Effector CD8-positive, alpha-beta T cell (primary cell): ENCODE measurements around the gene STAB2.

ENCODE experiments used
- DNase-seq: peaks from one replicate; lab custom pipeline; 2025; lab: John Stamatoyannopoulos, UW
- total RNA-seq, 4 experiments: gene quantifications; one replicate each; lab custom pipeline; 2026; lab: John Stamatoyannopoulos, UW

Gene STAB2, protein sequence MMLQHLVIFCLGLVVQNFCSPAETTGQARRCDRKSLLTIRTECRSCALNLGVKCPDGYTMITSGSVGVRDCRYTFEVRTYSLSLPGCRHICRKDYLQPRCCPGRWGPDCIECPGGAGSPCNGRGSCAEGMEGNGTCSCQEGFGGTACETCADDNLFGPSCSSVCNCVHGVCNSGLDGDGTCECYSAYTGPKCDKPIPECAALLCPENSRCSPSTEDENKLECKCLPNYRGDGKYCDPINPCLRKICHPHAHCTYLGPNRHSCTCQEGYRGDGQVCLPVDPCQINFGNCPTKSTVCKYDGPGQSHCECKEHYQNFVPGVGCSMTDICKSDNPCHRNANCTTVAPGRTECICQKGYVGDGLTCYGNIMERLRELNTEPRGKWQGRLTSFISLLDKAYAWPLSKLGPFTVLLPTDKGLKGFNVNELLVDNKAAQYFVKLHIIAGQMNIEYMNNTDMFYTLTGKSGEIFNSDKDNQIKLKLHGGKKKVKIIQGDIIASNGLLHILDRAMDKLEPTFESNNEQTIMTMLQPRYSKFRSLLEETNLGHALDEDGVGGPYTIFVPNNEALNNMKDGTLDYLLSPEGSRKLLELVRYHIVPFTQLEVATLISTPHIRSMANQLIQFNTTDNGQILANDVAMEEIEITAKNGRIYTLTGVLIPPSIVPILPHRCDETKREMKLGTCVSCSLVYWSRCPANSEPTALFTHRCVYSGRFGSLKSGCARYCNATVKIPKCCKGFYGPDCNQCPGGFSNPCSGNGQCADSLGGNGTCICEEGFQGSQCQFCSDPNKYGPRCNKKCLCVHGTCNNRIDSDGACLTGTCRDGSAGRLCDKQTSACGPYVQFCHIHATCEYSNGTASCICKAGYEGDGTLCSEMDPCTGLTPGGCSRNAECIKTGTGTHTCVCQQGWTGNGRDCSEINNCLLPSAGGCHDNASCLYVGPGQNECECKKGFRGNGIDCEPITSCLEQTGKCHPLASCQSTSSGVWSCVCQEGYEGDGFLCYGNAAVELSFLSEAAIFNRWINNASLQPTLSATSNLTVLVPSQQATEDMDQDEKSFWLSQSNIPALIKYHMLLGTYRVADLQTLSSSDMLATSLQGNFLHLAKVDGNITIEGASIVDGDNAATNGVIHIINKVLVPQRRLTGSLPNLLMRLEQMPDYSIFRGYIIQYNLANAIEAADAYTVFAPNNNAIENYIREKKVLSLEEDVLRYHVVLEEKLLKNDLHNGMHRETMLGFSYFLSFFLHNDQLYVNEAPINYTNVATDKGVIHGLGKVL (N-terminal part only)
- 0 to 0.80 (median 0) reads per million in 4 experiments for total RNA-seq

DNA sequence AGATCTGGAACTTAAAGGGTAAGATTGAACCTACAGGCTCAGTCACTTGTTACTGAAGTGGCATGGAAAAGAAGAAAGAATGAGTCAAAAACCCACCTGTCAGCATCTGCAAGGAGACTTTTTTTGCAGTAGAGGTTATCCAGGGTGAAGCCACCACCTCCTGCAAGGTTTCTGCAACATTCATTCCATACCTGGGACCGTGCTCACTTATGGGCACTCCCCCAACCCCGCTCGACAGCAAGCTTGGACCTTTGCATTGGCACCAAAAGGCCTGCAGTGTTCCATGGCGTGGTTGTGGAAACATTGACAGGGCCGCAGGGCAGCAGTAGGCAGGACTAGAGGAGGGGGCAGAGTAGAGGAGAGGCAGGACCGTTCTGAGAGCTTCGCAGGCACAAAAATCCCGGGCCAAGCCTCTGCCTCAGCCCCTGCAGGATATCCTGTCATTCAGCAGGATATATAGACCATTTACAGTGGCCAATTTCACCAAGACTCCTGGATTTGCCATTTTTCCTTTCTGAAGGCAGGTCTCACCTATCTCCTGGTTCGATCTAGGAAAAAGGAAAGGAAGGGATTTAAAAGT is at the start of gene STAB2:
Gene STAB2, plus strand, starts transcription at position 483 of the 580 bp plus-strand sequence. CDS start 204 bp downstream, outside the sequence.
- no peak for DNase-seq

DNA sequence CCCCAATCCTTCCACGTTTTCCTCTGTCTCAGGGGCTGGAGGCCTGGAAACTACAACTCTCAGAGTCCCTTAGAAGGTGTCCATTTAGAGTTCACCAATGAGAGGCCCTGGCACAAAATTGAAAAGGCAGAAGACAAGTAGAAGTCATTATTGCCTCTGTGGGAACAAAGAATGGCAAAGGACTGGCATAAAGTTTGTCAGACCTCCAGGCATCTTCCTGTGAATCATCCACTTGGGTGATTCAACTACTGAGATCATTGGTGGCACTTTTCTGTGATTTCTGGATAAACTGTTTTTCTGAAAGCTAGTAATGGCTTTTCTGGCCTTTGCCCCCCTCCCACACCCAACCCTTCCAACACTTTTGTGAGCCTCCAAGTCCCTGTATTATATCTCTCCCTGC is 48.7 kb upstream of the STAB2 start:
- DNase-seq, result no peak

DNA sequence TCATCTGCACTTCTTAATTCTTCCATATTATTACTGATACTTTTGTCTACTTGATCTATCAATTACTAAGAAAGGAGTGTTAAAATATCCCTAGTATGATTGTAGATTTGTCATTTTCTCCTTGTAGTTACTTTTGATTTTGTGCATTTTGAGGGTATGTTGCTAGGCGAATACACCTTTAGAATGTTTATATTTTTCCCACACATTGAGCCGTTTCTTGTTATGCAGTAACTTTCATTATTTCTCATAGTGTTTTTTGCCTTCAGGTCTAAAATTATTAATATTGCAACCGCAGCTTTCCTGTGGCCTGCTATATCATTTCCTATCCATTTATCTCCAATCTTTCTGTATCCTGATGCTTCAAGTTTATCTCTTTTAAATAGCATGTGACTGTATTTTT is 46.8 kb upstream of the STAB2 start:
- no peak for DNase-seq

DNA sequence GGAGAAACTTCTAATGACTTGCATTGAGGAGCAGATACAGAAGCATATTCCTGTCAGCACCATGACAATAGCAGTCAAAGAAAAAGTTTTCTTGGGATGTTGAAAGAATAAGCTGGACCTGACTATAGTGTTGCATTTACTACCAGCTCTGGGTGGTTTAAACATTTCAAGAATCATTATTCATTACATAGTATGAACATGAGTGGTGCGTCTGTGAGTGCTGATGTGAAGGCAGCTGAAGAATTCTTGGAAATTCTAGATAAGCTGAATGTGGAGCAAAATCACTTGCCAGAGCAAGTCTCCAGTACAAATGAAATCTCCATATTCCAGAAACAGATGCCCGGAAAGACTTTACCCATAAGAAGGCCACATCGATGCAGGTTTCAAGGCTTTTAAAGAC is 45.0 kb upstream of the STAB2 start:
- no peak for DNase-seq

DNA sequence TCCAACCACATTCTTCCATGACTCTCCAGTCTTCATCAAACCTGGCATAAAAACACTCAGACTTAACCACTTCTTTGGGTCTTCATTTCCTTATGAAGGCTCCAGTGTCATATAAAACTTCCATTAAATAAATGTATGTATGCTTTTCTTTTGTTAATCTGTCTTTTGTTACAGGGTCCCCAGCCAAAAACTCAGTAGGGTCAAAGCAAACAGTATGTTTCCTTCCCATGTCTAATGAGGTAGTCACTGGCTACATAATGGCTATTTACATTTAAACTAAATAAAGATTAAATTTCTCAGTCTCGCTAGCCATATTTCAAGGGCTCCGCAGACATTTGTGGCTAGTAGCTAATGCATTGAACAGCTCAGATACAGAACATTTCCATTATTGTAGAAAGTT is 40.1 kb upstream of the STAB2 start:
- DNase-seq, result no peak

DNA sequence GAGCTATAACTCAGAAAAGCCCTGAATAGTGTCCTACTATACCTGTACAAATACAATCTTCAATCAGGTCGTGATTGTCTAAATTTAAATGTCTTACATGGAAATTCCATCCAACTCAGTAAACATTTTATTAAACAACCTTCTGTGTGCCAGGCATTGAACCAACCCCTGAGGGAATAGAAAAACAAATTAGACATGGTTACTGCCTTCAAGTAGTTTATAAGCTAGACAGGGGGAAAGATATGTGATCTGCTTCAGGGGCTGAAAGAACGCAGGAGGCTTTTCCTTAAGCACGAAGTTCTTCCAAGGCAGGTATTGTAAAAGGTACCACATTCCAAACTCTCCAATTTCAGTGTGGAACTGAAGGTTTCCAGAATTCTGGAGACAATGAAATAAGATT is 39.7 kb upstream of the STAB2 start:
- DNase-seq, result no peak

DNA sequence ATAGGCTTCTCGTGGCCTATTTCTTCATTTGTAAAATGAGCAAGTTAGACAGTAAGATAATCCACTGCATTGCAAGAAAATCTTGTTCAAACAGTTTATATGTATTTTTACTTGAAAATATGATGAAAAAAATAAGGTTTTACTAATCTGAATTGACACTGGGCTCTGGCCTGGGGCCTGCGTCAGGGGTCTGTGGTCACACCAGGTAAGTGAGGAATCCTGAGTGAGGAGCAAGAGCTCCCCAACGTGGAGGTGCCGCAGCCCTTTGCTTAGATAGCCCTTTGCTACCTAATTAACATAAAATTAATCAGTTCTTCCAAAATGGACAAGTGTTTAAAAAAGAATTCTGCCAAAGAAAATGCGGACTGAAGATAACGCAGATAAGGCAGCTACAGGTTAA is 39.1 kb upstream of the STAB2 start:
- DNase-seq, result no peak

DNA sequence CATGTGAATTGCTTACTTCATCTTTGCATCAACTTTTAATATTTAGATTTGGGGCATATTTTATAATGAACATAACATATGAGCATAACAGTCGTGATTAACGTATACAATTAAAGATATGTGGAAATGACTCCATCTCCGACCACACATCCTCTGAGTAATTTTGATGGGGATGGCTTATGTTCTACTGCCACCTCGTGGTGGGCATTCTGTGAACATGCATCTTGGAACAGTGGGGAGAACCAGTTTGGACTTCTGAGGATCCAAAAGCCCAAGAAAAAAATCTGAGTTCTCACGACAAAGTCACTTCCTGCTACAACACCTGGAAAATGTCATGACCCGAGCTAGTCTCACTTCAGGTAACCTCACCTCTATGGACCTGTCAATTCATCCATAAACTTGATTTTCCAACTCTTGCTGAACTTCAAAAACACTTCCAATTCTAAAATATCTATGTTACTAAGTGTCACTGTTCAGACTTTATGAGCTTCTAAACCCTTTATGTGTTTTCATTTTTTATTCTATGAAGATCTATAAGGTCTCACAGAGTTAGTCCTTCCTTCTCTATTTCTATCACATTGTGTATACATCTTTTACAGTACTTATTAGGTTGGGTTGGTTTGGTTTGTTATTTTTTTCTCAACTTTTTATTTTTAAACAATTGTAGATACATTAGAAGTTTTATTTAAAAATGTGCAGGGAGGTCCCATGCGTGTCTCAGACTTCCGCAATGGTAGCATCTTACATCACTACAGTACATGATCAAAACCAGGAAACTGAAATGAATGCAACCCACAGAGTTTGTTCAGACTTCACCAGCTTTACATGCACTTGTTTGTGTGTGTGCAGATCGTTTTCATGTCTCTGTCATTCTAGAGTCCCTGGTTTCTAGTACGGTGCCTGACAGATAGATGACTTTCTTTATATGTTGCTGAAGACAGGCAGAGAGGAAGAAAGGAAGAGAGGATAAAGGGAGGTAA is 38.2 kb upstream of the STAB2 start:
- peak; percentile 55 for DNase-seq

DNA sequence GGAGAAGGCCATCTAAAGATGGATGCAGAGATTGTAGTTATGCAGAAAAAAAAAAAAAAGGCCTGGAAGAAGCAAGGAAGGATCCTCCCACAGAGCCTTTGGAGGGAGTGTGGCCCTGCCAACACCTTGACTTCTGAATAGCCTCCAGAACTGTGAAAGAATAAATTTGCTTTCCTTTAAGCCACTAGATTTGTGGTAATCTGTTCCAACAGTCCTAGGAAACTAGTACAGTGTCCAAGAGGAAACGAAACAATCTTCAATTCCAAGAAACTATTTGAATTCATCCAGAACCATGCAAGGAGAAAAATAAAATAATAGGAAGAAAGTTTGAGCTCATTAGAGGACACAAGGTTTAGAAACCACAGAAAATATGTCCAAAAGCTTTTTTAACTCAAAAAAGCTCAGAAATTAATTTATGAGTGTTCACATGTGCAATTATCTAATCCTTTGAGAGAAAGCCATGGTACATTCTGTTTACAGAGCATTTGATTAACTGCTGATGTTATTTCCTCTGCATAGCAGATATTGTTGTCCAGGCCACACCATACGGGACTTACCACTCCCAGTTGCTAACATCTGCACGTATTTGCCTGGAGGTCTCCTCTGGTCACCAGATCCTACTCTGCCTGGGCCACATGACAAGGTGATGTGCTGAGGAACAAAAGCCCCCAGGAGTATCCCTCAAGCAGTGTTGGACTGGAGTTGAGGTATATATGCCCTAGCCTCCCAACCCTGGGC is 30.0 kb upstream of the STAB2 start:
- no peak for DNase-seq

DNA sequence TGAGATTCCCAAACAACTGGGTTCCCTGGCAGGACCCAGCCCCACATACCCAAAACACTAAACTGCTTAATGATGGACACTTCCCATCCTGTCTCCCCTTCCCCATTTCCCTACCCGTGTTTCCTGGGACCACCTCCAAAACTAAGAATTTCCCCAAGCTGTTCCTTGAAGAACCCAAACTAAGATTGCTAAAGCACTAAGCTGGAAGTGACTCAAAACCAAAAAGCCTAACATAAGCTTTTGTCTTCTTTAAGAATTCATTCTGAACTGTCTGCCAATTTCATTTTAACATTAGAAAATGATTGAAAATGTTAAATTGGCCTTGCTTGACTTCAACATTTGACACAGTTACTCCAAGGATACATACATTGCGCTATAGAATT is 29.5 kb upstream of the STAB2 start:
- no peak for DNase-seq

DNA sequence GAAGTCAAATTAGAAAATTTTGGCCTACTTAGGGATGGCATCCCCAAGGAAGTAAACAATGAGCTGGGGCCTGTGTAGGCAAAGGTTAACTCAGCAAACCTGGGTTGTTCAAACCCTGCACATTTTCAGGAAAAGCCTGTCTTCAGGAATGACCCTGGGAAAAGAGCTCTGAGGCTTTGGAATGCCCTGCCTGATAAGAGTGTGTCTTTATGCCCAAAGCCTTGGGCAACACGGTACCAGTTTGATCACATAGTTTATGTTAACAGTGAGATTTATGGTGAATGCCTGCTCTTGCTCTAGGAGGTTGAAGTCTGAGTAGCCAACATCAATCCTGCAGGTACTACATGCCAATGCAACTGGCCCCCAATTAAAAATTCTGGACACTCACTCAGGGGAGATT is 28.2 kb upstream of the STAB2 start:
- DNase-seq, result no peak

DNA sequence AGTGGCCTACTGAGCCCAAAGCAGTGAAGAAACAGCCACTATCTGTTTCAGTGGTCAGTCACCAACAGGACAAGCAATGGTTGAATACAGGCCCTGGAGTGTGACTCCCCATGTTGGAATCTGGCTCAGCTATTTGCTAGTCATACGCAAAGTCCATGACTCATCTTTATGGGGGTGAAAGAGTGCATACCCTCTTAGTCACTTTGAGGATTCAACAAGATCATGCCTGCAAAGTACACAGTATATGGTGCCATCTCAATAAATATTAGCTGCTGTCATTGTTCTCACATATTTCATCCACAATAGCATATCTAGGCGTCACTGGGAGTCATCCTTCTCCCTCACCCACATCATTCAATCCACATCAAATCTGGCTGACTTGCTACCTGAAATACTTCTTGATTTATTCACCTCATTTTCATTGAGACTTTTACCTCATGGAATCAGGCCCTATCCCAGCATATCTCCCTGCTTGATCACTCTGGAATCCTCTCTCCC is 26.4 kb upstream of the STAB2 start:
- DNase-seq, result no peak

DNA sequence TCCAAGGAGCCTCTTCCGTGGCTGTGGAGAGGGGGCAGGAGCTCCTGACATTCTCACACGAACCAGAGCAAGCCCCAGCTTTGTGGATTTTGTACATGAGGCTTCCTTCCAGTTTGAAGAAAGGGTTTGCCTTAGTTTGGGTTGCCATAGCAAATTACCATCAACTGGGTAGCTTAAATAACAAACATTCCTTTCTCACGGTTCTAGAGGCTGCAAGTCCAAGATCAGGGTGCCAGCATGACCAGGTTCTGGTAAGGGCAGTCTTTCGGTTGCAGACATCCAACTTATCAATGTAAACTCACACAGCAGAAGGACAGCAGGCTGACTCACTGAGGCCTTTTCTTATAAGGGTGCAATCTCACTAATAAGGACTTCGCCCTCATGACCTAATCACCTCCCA is 25.9 kb upstream of the STAB2 start:
- no peak for DNase-seq

DNA sequence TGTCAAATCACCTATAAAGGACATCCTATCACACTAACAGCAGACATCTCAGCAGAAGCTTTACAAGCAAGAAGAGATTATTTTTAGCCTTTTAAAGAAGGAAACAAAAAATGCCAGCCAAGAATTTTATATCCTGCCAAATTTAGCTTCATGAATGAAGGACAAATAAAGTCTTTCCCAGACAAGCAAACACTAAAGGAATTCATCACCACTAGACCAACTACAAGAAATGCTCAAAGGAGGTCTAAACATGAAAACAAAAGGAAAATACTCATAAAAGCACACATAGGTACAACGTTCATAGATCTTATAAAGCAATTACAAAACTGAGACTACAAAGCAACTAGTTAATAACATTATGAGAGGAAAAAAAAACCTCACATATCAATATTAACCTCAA is 20.7 kb upstream of the STAB2 start:
- DNase-seq, result no peak

DNA sequence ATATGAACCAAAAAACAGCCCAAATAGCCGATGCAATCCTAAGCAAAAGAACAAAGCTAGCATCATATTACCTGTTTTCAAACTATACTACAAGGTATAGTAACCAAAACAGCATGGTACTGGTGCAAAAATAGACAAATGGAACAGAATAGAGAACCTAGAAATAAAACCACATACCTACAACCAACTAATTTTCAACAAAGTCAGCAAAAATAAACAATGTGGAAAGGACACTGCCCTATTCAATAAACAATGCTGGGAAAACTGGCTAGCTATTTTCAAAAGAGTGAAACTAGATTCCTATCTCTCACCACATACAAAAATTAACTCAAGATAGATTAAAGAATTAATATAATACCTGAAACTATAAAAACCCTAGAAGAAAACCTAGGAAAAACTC is 17.8 kb upstream of the STAB2 start:
- no peak for DNase-seq

DNA sequence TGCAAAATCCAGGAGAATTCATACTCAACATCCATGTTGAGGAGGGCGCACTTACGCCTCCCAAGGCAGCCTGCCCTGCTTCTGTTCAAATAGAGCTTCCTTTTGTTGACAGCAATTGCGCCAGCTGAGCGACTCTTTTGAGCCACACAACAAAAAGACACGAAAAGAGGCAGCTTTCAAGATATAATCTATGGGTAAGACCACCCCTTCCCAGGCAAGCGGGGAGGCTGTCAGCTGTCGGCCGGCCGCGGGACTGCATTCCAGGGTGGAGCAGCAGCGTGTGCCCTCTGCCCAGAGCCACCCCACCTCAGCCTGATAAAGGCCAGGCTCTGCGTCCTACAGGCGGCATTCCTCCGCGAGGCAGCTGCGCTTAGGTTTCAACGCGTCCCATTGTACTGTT is 15.8 kb upstream of the STAB2 start:
- no peak for DNase-seq

DNA sequence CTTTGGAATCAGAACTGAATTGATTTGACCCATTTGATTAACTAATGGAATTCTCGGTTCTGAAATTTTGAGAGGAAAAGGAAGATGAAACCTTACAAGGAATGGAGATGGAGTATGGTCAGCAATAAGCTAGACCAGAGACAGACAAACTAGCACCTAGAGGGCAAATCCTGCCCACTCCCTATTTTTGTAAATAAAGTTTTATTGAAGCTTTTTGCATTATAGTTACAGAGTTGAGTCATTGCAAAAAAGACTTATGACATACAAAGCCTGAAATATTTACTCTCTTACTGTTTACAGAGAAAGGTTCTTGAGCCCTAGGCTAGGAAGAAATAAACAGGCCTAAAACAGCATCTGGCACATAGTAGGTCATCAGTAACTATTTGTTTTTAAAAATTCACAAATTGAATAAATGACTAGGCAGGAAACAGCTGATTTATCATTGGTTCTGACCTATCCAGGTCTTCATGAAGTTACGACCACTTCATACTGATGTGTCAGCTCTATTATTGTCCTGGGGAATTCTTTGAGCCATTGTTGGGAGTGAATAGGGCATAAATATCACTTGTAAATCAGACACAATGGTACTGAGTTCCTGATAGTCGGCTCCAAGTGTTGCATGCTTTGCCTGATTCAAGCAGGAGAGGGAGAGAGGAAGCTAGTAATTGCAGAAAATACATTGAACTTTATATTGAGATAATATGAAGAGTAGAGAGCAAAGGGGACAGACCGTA is 14.6 kb upstream of the STAB2 start:
- no peak for DNase-seq

DNA sequence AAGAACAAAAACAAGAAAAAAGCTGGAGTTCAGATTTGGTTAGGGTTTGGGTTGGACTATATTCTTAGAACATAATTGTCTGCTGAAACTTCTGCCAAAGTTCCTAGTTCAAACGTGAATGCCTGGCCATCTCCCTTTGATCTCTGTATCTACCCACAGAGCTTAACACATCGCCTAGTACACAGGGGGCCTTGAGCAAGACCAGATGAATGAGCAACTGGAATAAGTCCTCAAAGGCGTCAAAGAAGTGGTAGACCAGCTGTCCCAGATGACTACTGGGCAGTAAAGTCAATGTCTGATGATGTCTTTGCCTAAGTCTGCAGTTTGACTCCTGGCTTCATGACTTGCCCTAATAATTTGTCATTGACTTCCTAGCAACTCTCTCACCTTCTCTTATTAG is 13.9 kb upstream of the STAB2 start:
- DNase-seq, result no peak

DNA sequence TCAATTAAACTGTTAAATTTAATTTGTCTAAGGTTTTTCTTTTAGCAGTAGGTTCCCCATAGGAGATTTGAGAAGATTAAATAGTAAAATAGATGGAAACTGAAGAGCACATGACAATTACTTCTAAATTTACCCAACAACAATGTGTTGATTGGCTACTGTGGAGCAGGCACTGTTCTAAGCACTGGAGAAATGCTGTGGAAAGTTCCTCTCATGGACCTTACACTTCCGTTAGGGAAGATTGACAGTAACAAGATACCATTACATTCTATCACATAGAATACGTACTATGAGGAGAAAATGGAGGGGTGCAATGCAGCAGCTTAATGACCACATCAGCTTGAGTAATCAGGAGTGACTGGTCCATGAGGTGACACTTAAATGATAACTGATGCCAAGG is 8.1 kb upstream of the STAB2 start:
- DNase-seq, result no peak
